Measurements from ENCODE around the gene CBX7. TPM values are rescaled to one million over a fixed set of nuclear protein-coding genes. Genes with fewer than 3 reads are reported as not detected.

CBX7 gene
- total RNA-seq, 1 donor from 2014 or later, result 51.1 TPM

GRCh38 chr22:39094717-39095389 is 57.6 kb downstream of the CBX7 start:
- Histone ChIP-seq H3K9me3 (no peaks in the 10 kb centered on the region), H3K4me3 (no peak overlapping the region), H3K36me3 (no peaks in the 10 kb centered on the region), H3K27ac (peak overlapping the region; percentile 11), H3K27me3 (ENCODE audit: low read depth) (peaks cover 9% of the 10 kb centered on the region), H3K4me1 (peaks cover 28% of the 10 kb centered on the region)
- TF ChIP-seq CTCF (IDR thresholded peaks at IDR 0.05), result no peak
- DNase-seq (no peak), ATAC-seq (no peak)
- intact Hi-C loops (cut with DNase I), result no loop called here

GRCh38 chr22:39092111-39092862 is 60.2 kb downstream of the CBX7 start:
- intact Hi-C loops (cut with DNase I), result no loop called here
- no peak for TF ChIP-seq CTCF (IDR thresholded peaks at IDR 0.05)
- peaks cover 23% of the 10 kb centered on the region for H3K4me1 ChIP-seq
- DNase-seq, result peak; percentile 6
- no peaks in the 10 kb centered on the region for H3K9me3 ChIP-seq
- no peak for ATAC-seq
- no peaks in the 10 kb centered on the region for H3K36me3 ChIP-seq
- H3K27me3 ChIP-seq (ENCODE audit: low read depth), result peaks cover 9% of the 10 kb centered on the region
- H3K27ac ChIP-seq, result peak overlapping the region; percentile 56
- no peak overlapping the region for H3K4me3 ChIP-seq

GRCh38 chr22:39091126-39092081 is 61.1 kb downstream of the CBX7 start:
- Histone ChIP-seq H3K4me1 (peaks cover 15% of the 10 kb centered on the region), H3K4me3 (no peak overlapping the region), H3K27me3 (ENCODE audit: low read depth) (peaks cover 9% of the 10 kb centered on the region), H3K27ac (peak overlapping the region; percentile 56), H3K9me3 (no peaks in the 10 kb centered on the region), H3K36me3 (no peaks in the 10 kb centered on the region)
- intact Hi-C loops (cut with DNase I), result no loop called here
- TF ChIP-seq CTCF (IDR thresholded peaks at IDR 0.05), result no peak
- DNase-seq (no peak), ATAC-seq (no peak)

GRCh38 chr22:39090426-39091064 is 61.9 kb downstream of the CBX7 start:
- ATAC-seq, result peak; percentile 70 to 71
- no peak for TF ChIP-seq CTCF (IDR thresholded peaks at IDR 0.05)
- Histone ChIP-seq H3K27ac (peak overlapping the region; percentile 56), H3K27me3 (ENCODE audit: low read depth) (peaks cover 9% of the 10 kb centered on the region), H3K36me3 (no peaks in the 10 kb centered on the region), H3K9me3 (no peaks in the 10 kb centered on the region), H3K4me1 (peaks cover 9% of the 10 kb centered on the region), H3K4me3 (no peak overlapping the region)
- peak; percentile 60 for DNase-seq
- intact Hi-C loops (cut with DNase I), result no loop called here

- ATAC-seq (no peak), DNase-seq (no peak)
- intact Hi-C loops (cut with DNase I), result no loop called here
- H3K9me3 ChIP-seq, result no peaks in the 10 kb centered on the region
- no peak for TF ChIP-seq CTCF (IDR thresholded peaks at IDR 0.05)
- H3K4me1 ChIP-seq, result peaks cover 9% of the 10 kb centered on the region
- H3K27me3 ChIP-seq (ENCODE audit: low read depth), result peaks cover 9% of the 10 kb centered on the region
- no peak overlapping the region for H3K4me3 ChIP-seq
- no peaks in the 10 kb centered on the region for H3K36me3 ChIP-seq
- H3K27ac ChIP-seq, result peak overlapping the region; percentile 39
Measured at GRCh38 chr22:39089928-39090327, 62.6 kb downstream of the CBX7 start.
